HG03469 (cell line): ENCODE results near the gene CMC1.
A peak's percentile ranks its signal among the peaks of the same experiment; 100 is the strongest.
"Not testable (repeated sequence)": the region's sequence is repeated elsewhere in the genome, so short reads cannot be mapped to it uniquely, and the experiment has no call there.

Source experiments
- ATAC-seq: cut with Tn5 transposase; IDR thresholded peaks from one replicate; pipeline ENCODE4 v1.9.1; 2021; ENCODE audit warnings: mild to moderate bottlenecking, moderate library complexity, moderate number of reproducible peaks; ENCODE audit not compliant: unreplicated experiment

Gene CMC1

GRCh38 chr3:28243424-28244106 is 2.1 kb downstream of the CMC1 start:
- ATAC-seq: no peak

DNA sequence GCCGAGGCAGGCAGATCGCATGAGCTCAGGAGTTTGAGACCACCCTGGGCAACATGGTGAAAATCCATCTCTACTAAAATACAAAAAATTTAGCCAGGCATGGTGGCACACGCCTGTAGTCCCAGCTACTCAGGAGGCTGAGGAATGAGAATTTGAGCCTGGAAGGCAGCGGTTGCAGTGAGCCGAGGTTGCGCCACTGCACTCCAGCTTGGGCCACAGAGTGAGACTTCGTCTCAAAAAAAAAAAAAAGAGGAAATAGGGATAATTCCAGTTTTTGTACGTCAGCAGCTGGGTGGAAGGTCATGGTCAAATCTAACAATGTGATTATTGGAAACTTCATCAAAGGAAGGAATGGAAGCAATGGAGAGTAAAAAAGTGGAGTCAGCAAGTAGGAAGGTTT is 3.1 kb downstream of the CMC1 start:
- no peak for ATAC-seq

GRCh38 chr3:28247286-28247685 is 5.9 kb downstream of the CMC1 start:
- no peak for ATAC-seq

DNA sequence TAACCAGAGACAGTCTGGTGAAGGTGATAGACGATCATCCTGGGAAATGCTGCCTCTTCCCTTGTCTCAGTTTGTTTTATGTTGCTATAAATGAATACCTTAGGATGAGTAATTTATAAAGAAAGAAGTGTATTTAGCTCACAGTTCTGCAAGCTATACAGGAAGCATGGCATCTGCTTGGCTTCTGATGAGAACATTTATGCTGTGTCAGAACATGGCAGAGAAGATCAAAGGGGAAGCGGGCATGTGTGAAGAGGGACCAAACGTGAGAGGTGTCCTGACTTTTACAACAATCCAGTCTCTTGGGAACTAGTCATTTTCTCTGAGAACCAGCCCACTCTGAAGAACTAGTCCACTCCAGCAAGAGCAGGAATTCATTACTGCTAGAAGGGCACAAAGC is 9.6 kb downstream of the CMC1 start:
- no peak for ATAC-seq

- ATAC-seq: no peak
Measured at GRCh38 chr3:28252001-28252431, 10.6 kb downstream of the CMC1 start.

GRCh38 chr3:28253040-28253715 is 11.8 kb downstream of the CMC1 start:
- no peak for ATAC-seq

DNA sequence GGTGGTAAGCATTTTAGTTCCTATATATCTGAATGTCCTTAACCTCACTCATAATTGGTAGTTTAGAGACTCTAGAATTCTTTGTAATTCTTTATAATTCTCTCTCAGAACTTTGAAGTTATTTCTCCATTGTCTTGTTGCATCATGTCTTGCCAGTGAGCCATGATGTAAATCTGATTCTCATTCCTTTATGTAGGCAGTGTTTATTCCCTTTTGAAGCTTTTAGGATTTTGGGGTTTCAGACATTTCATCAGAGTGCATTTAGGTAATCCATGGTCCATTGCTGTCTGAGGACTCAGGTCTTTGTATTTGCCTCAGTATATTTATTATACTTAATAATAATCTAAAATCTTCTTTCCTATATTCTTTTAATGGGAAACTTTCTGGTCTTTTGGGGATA is 20.6 kb downstream of the CMC1 start:
- no peak for ATAC-seq

GRCh38 chr3:28265641-28266040 is 24.2 kb downstream of the CMC1 start:
- ATAC-seq: no peak

DNA sequence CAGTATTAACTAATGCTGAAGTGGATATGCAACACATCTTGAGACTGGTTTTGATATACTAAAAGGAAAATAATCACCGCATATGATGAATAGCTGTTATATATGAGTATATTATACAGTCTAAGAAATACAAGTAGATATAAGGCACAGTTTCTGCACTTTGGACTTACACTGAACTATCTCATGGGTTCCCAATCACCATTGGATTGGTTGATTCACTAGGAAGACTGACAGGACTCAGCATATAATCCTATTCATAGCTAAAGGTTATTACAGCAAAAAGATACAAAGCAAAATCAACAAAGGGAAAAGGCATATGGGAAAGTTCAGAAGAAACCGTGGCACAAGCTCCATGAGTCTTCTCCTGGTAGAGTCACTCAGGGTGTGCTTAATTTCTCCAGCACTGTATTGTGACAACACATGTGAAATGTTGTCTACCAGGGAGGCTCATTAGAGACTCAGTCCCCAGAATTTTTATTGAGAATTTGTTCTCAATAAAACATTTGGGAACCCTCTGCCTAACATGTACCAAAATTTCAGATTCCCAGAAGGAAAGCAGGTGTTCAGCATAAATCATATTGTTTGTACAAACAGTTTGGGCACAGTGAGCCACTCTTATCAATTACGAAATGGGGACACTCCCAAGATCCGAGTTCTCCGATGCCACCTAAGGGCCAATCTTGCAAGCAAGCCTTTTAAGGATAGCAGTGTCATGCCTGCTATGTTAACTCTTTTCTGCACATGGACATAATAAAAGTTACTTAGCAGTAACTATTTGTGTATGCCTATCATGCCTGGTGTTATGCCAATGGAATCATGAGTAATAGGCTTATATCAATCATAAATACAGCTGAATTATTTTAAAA is 26.8 kb downstream of the CMC1 start:
- ATAC-seq: no peak

DNA sequence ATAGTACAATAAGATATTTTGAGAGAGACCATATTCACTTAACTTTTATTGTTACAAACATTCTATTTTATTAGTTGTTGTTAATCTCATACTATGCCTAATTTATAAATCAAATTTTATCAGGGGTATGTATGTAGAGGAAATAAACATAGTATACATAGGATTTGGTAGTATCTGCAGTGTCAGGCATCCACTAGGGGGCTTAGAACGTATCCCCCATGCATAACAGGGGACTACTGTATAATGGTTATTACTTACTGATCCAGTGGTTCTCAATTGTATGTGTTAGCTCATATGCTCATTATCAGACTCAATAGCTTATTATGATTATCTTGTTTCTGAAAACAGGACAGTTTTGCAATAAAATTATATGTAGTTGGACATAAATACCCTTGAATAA is 27.6 kb downstream of the CMC1 start:
- ATAC-seq: no peak

- not testable (repeated sequence) for ATAC-seq
Measured at GRCh38 chr3:28269884-28270283, 28.5 kb downstream of the CMC1 start.

- no peak for ATAC-seq
Measured at GRCh38 chr3:28273837-28274236, 32.4 kb downstream of the CMC1 start.

DNA sequence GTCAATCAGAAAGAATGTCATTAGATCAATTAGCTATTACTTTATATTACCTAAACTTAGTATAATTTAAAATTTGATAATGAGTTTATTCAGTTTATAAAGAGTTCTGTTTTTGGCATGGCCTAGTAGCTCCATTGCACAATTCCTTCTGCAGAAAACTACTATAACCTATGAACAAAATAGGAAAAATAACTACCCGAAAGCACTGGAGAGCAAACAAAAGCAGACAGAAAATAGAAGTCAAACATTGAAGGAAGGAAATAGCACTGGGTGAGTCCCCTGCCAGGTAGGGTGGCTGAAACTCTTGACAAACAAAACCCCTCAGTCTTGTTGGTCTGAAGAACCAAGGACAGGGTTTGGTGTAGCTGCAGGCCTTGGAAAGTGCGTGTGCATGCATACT is 37.5 kb downstream of the CMC1 start:
- ATAC-seq: no peak

- no peak for ATAC-seq
Measured at GRCh38 chr3:28279770-28280169, 38.4 kb downstream of the CMC1 start.

GRCh38 chr3:28280781-28281180 is 39.4 kb downstream of the CMC1 start:
- ATAC-seq: no peak

DNA sequence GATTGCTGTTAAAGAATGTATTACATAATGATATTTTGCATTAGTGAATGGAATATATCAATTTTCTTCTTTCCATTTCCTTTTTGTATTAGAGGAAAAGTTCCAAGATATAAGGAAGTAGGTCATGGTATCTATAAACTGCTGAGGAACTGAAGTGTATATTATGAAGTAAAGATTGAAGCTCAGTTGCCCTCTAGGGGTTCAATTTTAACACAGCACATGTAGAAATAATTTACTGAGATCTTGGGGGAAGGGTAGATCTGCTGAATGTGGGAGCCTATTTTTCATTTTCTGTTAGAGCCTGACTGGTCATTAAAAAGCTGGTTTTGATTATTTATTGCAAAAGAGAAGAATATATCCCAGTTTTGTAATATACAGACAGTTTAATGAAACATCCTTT is 45.2 kb downstream of the CMC1 start:
- ATAC-seq: peak; percentile 91

- ATAC-seq: no peak
Measured at GRCh38 chr3:28287046-28287445, 45.6 kb downstream of the CMC1 start.

- ATAC-seq: no peak
Measured at GRCh38 chr3:28290863-28291300, 49.5 kb downstream of the CMC1 start.

GRCh38 chr3:28291577-28291976 is 50.2 kb downstream of the CMC1 start:
- ATAC-seq: no peak

DNA sequence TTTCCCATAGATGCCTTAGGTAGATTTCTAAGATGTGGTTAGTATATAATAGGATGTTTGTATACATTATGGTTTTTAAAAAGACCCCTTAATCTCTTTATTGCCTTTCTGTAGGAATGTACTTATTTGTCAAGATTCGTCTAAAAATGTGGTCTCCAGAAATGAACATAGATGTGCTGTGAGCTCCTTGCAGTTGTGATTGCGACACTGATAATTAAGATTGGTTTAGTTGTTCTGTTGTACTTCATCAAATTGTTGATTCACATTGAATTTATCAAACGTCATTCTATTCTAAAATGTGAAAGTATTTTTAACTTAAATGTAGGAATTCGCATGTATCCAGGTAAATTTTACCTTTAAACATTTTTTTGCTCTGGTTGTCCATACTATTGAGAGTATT is 51.2 kb downstream of the CMC1 start:
- no peak for ATAC-seq

- ATAC-seq: no peak
Measured at GRCh38 chr3:28294667-28295413, 53.4 kb downstream of the CMC1 start.
